DOHH2 (cell line): ENCODE results near the gene IFNAR1.
A peak's percentile ranks its signal among the peaks of the same experiment; 100 is the strongest.

Source experiments
- H3F3A ChIP-seq: fragments of 200-600 bp; sonication (generic), shearing (Covaris generic); 2 replicates; pipeline ENCODE4 v1.6.0; 2016; ENCODE audit warnings: antibody characterized with exemption, mild to moderate bottlenecking; ENCODE audit not compliant: control insufficient read depth, insufficient read depth
- H3K27ac ChIP-seq: fragments of 200-600 bp; sonication (generic); 2 replicates; pipeline ENCODE4 v1.5.1; 2014; ENCODE audit warnings: low read depth, mild to moderate bottlenecking, low read length, moderate library complexity
- H3K27me3 ChIP-seq: fragments of 200-600 bp; sonication (generic); 2 replicates; pipeline ENCODE4 v1.6.1; 2014; ENCODE audit warnings: mild to moderate bottlenecking, low read length, mixed read lengths; ENCODE audit not compliant: control insufficient read depth
- H3K36me3 ChIP-seq: fragments of 200-600 bp; sonication (generic); 2 replicates; pipeline ENCODE4 v1.6.1; 2014; ENCODE audit warnings: mild to moderate bottlenecking, low read length, moderate library complexity, mixed read lengths; ENCODE audit not compliant: control insufficient read depth
- H3K4me1 ChIP-seq: fragments of 200-600 bp; sonication (generic); 2 replicates; pipeline ENCODE4 v1.6.1; 2014; ENCODE audit warnings: mild to moderate bottlenecking, low read length, mixed read lengths; ENCODE audit not compliant: control insufficient read depth
- H3K4me2 ChIP-seq: fragments of 200-600 bp; sonication (generic); 2 replicates; pipeline ENCODE4 v1.6.0; 2014; ENCODE audit warnings: mild to moderate bottlenecking, low read length, moderate library complexity
- H3K4me3 ChIP-seq: fragments of 200-600 bp; sonication (generic); 2 replicates; pipeline ENCODE4 v1.5.1; 2014; ENCODE audit warnings: mild to moderate bottlenecking, low read length, mixed read lengths
- H3K79me2 ChIP-seq: fragments of 200-600 bp; sonication (generic); 2 replicates; pipeline ENCODE4 v1.6.1; 2014; ENCODE audit warnings: mild to moderate bottlenecking, low read length, mixed read lengths; ENCODE audit not compliant: control insufficient read depth
- H3K9me2 ChIP-seq: fragments of 200-600 bp; sonication (generic); replicated peaks from 2 replicates; pipeline ENCODE4 v1.6.1; 2014; ENCODE audit warnings: mild to moderate bottlenecking, low read length, mixed read lengths; ENCODE audit not compliant: control insufficient read depth
- H3K9me3 ChIP-seq: fragments of 200-600 bp; sonication (generic); 2 replicates; pipeline ENCODE4 v1.6.1; 2014; ENCODE audit warnings: antibody characterized with exemption, low read length, mixed read lengths; ENCODE audit not compliant: control insufficient read depth, insufficient read depth
- H4K20me1 ChIP-seq: fragments of 200-600 bp; sonication (generic); 2 replicates; pipeline ENCODE4 v1.6.0; 2014; ENCODE audit warnings: low read depth, mild to moderate bottlenecking, antibody characterized with exemption, low read length, moderate library complexity; ENCODE audit not compliant: control insufficient read depth, insufficient read depth
- CTCF ChIP-seq: fragments of 200-600 bp; sonication (generic); IDR thresholded peaks from one replicate; pipeline ENCODE4 v1.5.1; 2014; ENCODE audit warnings: antibody characterized with exemption, mild to moderate bottlenecking, low read depth, low read length; ENCODE audit not compliant: poor library complexity, severe bottlenecking
- EZH2phosphoT487 ChIP-seq: fragments of 200-600 bp; sonication (generic); IDR thresholded peaks from 2 replicates; pipeline ENCODE4 v1.6.1; 2017; ENCODE audit warnings: borderline replicate concordance, mild to moderate bottlenecking, antibody characterized with exemption, low read length, moderate library complexity, mixed read lengths

Gene IFNAR1

GRCh38 chr21:33302796-33303195 is 22.0 kb upstream of the IFNAR1 start:
- Histone ChIP-seq H3F3A (peaks cover 43% of the 10 kb centered on the region), H3K4me2 (peak overlapping the region; percentile 84; the same call in 1 of the 2 replicates), H3K36me3 (peaks cover 4% of the 10 kb centered on the region; the same call in 1 of the 2 replicates), H3K4me1 (peaks cover 99% of the 10 kb centered on the region), H3K9me2 (no peaks in the 10 kb centered on the region), H4K20me1 (no peaks in the 10 kb centered on the region), H3K79me2 (no peaks in the 10 kb centered on the region), H3K4me3 (no peak overlapping the region), H3K9me3 (no peaks in the 10 kb centered on the region), H3K27me3 (no peaks in the 10 kb centered on the region), H3K27ac (peak overlapping the region; percentile 97)
- TF ChIP-seq EZH2phosphoT487 (no peak), CTCF (no peak)

- H3K79me2 ChIP-seq, result no peaks in the 10 kb centered on the region
- peak overlapping the region; percentile 30 for H3K27ac ChIP-seq
- H3K36me3 ChIP-seq, result peaks cover 20% of the 10 kb centered on the region
- peaks cover under 1% of the 10 kb centered on the region; the same call in 1 of the 2 replicates for H3K9me3 ChIP-seq
- H3K27me3 ChIP-seq, result no peaks in the 10 kb centered on the region
- no peaks in the 10 kb centered on the region for H4K20me1 ChIP-seq
- TF ChIP-seq CTCF, result no peak
- TF ChIP-seq EZH2phosphoT487, result no peak
- H3K9me2 ChIP-seq, result no peaks in the 10 kb centered on the region
- H3K4me3 ChIP-seq, result 0 out of 2 replicates have a peak overlapping the region, but pooled peaks have one; percentile 19
- H3K4me1 ChIP-seq, result peaks cover 100% of the 10 kb centered on the region
- H3K4me2 ChIP-seq, result peak overlapping the region; percentile 20; the same call in 1 of the 2 replicates
- peaks cover 53% of the 10 kb centered on the region for H3F3A ChIP-seq
These were observed 19.5 kb upstream of the IFNAR1 start for GRCh38 chr21:33305344-33305671.

- Histone ChIP-seq H3K27me3 (no peaks in the 10 kb centered on the region), H3K4me2 (no peak overlapping the region), H3K4me1 (peaks cover 100% of the 10 kb centered on the region), H3K9me3 (peaks cover 2% of the 10 kb centered on the region; the same call in 1 of the 2 replicates), H4K20me1 (no peaks in the 10 kb centered on the region), H3K27ac (peak overlapping the region; percentile 99; the same call in 1 of the 2 replicates), H3K79me2 (no peaks in the 10 kb centered on the region), H3F3A (peaks cover 49% of the 10 kb centered on the region), H3K36me3 (peaks cover 21% of the 10 kb centered on the region), H3K9me2 (no peaks in the 10 kb centered on the region), H3K4me3 (no peak overlapping the region)
- no peak for TF ChIP-seq EZH2phosphoT487
- TF ChIP-seq CTCF, result no peak
These were observed 18.8 kb upstream of the IFNAR1 start for GRCh38 chr21:33305938-33306337.
